HL-60 (cell line): ENCODE measurements around the gene RAPGEF2.

Experiments
- DNase-seq, 2 experiments: peaks; one replicate each; pipeline ENCODE4 v3.0.0-alpha.2; 2010 to 2020; ENCODE audit warnings: low read depth in 1 of 2, low spot score in 1 of 2
- H3K27ac ChIP-seq: fragments of 250-450 bp; sonication (Bioruptor Pico); replicated peaks from 2 replicates; pipeline ENCODE4 v1.5.1; 2020; ENCODE audit warnings: mild to moderate bottlenecking, moderate library complexity
- H3K27me3 ChIP-seq: fragments of 250-450 bp; sonication (Bioruptor Pico); 2 replicates; pipeline ENCODE4 v1.5.1; 2021; ENCODE audit warnings: mild to moderate bottlenecking, moderate library complexity; ENCODE audit not compliant: insufficient read depth, poor library complexity, severe bottlenecking
- H3K4me3 ChIP-seq: replicated peaks from 2 replicates; pipeline ENCODE4 v1.5.1; 2011; ENCODE audit warnings: mild to moderate bottlenecking, control low read depth, low read length; ENCODE audit not compliant: insufficient read depth
- GABPA ChIP-seq: IDR thresholded peaks from 2 replicates; pipeline ENCODE4 v1.6.1; 2012; ENCODE audit warnings: low read depth
- POLR2AphosphoS5 ChIP-seq: IDR thresholded peaks from 2 replicates; pipeline ENCODE4 v1.6.1; 2012; ENCODE audit warnings: low read depth
- SPI1 ChIP-seq: IDR thresholded peaks from 2 replicates; pipeline ENCODE4 v1.6.1; 2012; ENCODE audit warnings: low read depth, mild to moderate bottlenecking, borderline replicate concordance
- TF ChIP-seq, protein P1 (sequence below): IDR thresholded peaks from 2 replicates; pipeline ENCODE4 v1.6.1; 2012; ENCODE audit warnings: low read depth; ENCODE audit not compliant: insufficient replicate concordance
- TF ChIP-seq, protein P2 (sequence below): IDR thresholded peaks from one replicate; pipeline ENCODE4 v1.5.1; 2011; ENCODE audit warnings: low read length, control low read depth, inconsistent platforms; ENCODE audit not compliant: insufficient read depth

RAPGEF2 gene

DNA sequence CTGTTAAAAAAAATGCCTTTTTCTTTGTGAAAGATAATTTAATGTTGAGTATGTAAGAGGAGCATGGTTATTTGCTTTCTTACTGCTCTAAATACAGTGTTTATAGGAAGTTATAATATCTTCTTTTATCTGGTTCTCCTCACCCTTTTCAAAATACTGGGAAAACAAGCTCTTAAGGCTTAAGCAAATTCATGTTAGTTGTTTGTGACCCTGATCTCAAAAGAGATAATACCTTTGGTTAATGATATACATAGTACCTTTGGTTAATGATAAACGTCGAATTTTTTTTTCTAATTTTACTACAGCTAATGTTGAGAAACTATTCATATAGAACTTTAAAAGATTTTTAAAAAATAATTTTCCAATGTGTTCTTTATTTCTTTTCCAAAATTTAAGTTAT, 180.1 kb downstream of the RAPGEF2 start:
- no peak overlapping the region for H3K27ac ChIP-seq
- no peak overlapping the region for H3K4me3 ChIP-seq
- H3K27me3 ChIP-seq, result no peaks in the 10 kb centered on the region
- TF ChIP-seq SPI1 (no peak), POLR2AphosphoS5 (no peak), GABPA (no peak)
- TF ChIP-seq, protein P1, sequence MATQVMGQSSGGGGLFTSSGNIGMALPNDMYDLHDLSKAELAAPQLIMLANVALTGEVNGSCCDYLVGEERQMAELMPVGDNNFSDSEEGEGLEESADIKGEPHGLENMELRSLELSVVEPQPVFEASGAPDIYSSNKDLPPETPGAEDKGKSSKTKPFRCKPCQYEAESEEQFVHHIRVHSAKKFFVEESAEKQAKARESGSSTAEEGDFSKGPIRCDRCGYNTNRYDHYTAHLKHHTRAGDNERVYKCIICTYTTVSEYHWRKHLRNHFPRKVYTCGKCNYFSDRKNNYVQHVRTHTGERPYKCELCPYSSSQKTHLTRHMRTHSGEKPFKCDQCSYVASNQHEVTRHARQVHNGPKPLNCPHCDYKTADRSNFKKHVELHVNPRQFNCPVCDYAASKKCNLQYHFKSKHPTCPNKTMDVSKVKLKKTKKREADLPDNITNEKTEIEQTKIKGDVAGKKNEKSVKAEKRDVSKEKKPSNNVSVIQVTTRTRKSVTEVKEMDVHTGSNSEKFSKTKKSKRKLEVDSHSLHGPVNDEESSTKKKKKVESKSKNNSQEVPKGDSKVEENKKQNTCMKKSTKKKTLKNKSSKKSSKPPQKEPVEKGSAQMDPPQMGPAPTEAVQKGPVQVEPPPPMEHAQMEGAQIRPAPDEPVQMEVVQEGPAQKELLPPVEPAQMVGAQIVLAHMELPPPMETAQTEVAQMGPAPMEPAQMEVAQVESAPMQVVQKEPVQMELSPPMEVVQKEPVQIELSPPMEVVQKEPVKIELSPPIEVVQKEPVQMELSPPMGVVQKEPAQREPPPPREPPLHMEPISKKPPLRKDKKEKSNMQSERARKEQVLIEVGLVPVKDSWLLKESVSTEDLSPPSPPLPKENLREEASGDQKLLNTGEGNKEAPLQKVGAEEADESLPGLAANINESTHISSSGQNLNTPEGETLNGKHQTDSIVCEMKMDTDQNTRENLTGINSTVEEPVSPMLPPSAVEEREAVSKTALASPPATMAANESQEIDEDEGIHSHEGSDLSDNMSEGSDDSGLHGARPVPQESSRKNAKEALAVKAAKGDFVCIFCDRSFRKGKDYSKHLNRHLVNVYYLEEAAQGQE, result no peak
- TF ChIP-seq, protein P2, sequence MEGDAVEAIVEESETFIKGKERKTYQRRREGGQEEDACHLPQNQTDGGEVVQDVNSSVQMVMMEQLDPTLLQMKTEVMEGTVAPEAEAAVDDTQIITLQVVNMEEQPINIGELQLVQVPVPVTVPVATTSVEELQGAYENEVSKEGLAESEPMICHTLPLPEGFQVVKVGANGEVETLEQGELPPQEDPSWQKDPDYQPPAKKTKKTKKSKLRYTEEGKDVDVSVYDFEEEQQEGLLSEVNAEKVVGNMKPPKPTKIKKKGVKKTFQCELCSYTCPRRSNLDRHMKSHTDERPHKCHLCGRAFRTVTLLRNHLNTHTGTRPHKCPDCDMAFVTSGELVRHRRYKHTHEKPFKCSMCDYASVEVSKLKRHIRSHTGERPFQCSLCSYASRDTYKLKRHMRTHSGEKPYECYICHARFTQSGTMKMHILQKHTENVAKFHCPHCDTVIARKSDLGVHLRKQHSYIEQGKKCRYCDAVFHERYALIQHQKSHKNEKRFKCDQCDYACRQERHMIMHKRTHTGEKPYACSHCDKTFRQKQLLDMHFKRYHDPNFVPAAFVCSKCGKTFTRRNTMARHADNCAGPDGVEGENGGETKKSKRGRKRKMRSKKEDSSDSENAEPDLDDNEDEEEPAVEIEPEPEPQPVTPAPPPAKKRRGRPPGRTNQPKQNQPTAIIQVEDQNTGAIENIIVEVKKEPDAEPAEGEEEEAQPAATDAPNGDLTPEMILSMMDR, result no peak
- no peak for DNase-seq

DNA sequence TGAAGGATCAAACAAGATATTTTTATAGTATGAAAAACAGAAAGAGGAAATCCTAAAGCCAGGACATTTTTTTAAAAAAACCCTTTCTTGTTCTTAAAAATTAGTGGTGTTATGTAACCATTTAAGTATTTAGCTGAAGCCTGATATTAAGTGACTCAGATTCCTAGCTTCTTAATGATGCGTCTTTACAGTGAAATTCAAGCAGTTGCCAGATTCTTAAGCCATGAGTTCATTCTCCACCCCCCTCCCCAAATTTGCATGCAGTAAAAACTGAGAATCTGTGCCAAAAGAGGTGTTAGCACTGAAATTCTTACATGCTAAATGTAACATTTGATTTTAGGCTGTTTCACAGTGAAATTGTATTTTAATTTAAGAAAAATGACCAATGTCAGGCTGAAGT, 180.8 kb downstream of the RAPGEF2 start:
- no peak for TF ChIP-seq SPI1
- no peak for DNase-seq
- no peaks in the 10 kb centered on the region for H3K27me3 ChIP-seq
- no peak overlapping the region for H3K27ac ChIP-seq
- no peak overlapping the region for H3K4me3 ChIP-seq

DNA sequence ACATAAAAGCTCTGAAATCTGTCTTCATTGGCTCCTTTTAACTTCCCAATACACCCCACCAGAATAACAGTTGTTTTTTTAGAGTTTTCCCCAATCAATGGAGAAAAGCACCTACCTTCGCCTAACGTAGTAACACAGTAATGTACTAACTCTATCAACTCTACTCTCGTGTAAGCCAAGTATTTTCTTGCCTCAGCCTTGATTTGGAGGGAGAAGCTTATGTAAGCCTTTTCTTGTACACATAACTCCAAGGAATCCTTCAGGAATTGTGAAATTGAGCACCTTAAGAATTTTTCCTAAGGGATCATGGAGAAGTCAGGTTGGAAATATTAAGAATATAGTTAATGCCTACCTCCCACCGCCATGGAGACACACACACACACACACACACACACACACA, 181.2 kb downstream of the RAPGEF2 start:
- no peak overlapping the region for H3K4me3 ChIP-seq
- TF ChIP-seq SPI1 (no peak), GABPA (no peak), POLR2AphosphoS5 (no peak)
- TF ChIP-seq, protein P1, result no peak
- TF ChIP-seq, protein P2, result no peak
- no peak overlapping the region for H3K27ac ChIP-seq
- no peak for DNase-seq
- no peaks in the 10 kb centered on the region for H3K27me3 ChIP-seq

DNA sequence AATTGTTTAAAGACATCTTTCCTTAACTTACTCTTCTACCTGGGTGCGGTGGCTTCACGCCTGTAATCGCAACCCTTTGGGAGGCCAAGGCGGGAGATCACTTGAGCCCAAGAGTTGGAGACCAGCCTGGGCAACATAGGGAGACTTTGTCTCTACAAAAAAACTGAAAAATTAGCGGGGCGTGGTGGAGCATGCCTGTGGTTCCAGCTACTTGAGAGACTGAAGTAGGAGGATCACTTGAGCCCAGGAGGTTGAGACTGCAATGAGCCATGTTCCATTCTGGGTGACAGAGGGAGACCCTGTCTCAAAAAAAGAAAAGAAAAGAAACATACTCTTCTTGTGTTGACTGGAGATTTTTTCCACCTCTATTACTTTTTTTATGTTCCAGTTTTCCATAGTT, 181.9 kb downstream of the RAPGEF2 start:
- no peak for DNase-seq
- Histone ChIP-seq H3K27ac (no peak overlapping the region), H3K4me3 (no peak overlapping the region), H3K27me3 (no peaks in the 10 kb centered on the region)
- TF ChIP-seq POLR2AphosphoS5, result no peak
- TF ChIP-seq, protein P1, result no peak
- TF ChIP-seq, protein P2, result no peak
- TF ChIP-seq SPI1, result no peak
- TF ChIP-seq GABPA, result no peak
